HG02973 (cell line): ENCODE results near the gene LHX4.

Experiments
- ATAC-seq: cut with Tn5 transposase; IDR thresholded peaks from one replicate; pipeline ENCODE4 v1.9.1; 2021; ENCODE audit warnings: moderate library complexity; ENCODE audit not compliant: unreplicated experiment

Gene LHX4

GRCh38 chr1:180256341-180257027 is 26.4 kb downstream of the LHX4 start:
- ATAC-seq = no peak

GRCh38 chr1:180257028-180257386 is 26.9 kb downstream of the LHX4 start:
- no peak for ATAC-seq

GRCh38 chr1:180257486-180257885 is 27.4 kb downstream of the LHX4 start:
- ATAC-seq = no peak

GRCh38 chr1:180258290-180258689 is 28.2 kb downstream of the LHX4 start:
- ATAC-seq = no peak

GRCh38 chr1:180258935-180259334 is 28.9 kb downstream of the LHX4 start:
- ATAC-seq = no peak

- ATAC-seq = no peak
These were observed 29.6 kb downstream of the LHX4 start for GRCh38 chr1:180259431-180260338.

- ATAC-seq = no peak
These were observed 30.5 kb downstream of the LHX4 start for GRCh38 chr1:180260541-180260940.

GRCh38 chr1:180261030-180261429 is 31.0 kb downstream of the LHX4 start:
- no peak for ATAC-seq

GRCh38 chr1:180261524-180262155 is 31.6 kb downstream of the LHX4 start:
- no peak for ATAC-seq

- no peak for ATAC-seq
These were observed 32.8 kb downstream of the LHX4 start for GRCh38 chr1:180262628-180263488.

GRCh38 chr1:180264595-180264994 is 34.5 kb downstream of the LHX4 start:
- no peak for ATAC-seq

- no peak for ATAC-seq
These were observed 35.1 kb downstream of the LHX4 start for GRCh38 chr1:180265201-180265600.

- ATAC-seq = no peak
These were observed 35.8 kb downstream of the LHX4 start for GRCh38 chr1:180265871-180266270.

GRCh38 chr1:180266275-180267210 is 36.5 kb downstream of the LHX4 start:
- no peak for ATAC-seq

- ATAC-seq = no peak
These were observed 37.1 kb downstream of the LHX4 start for GRCh38 chr1:180267211-180267561.

GRCh38 chr1:180267761-180268555 is 37.9 kb downstream of the LHX4 start:
- ATAC-seq = no peak

- no peak for ATAC-seq
These were observed 38.6 kb downstream of the LHX4 start for GRCh38 chr1:180268556-180269075.

GRCh38 chr1:180269645-180270529 is 39.8 kb downstream of the LHX4 start:
- ATAC-seq = no peak
